ENCODE results near the gene KCND2.

DNA sequence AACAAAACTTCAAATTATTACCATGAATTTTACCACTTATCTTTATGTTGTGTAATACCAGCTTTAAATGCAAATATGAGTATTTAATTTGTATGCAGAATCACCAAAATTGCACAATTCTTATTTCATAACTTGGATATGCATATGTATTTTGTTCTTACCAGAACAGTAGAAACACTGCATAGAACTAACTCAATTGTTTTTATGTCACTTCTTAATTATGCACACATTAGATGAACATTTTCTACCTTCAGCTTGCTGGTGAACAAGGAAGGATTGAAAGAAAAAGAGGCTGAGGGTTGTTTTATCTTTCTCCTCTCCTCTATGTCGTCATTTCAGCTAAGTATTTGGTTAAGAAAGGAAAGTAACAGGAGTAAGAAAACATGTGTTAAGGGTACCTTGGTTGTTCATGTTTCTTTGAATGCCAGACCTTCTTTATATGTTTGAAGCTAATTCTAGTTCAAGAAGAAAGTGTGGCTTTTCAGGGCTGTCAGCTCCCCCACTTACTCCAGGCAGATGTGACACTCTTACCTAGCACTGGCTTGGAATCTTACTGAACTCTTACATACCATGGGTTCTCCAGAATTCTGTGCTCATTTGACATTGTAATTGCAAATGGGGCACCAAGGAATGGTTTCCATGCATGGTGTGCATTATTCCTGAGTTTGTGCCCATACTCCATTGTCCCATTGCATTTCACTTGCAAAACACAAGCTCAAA is 436.4 kb downstream of the KCND2 start:
- TF ChIP-seq CTCF (IDR thresholded peaks at IDR 0.05) (no peak), POLR2A (IDR thresholded peaks at IDR 0.05) (no peak)

Data from thyroid gland (tissue), 4 donors.